GM19395 (cell line): Measurements from ENCODE around the gene ASGR1.

Experiments
- ATAC-seq: cut with Tn5 transposase; IDR thresholded peaks from one replicate; pipeline ENCODE4 v1.9.1; 2021; ENCODE audit warnings: mild to moderate bottlenecking, moderate library complexity; ENCODE audit not compliant: unreplicated experiment

Gene ASGR1, protein sequence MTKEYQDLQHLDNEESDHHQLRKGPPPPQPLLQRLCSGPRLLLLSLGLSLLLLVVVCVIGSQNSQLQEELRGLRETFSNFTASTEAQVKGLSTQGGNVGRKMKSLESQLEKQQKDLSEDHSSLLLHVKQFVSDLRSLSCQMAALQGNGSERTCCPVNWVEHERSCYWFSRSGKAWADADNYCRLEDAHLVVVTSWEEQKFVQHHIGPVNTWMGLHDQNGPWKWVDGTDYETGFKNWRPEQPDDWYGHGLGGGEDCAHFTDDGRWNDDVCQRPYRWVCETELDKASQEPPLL

DNA sequence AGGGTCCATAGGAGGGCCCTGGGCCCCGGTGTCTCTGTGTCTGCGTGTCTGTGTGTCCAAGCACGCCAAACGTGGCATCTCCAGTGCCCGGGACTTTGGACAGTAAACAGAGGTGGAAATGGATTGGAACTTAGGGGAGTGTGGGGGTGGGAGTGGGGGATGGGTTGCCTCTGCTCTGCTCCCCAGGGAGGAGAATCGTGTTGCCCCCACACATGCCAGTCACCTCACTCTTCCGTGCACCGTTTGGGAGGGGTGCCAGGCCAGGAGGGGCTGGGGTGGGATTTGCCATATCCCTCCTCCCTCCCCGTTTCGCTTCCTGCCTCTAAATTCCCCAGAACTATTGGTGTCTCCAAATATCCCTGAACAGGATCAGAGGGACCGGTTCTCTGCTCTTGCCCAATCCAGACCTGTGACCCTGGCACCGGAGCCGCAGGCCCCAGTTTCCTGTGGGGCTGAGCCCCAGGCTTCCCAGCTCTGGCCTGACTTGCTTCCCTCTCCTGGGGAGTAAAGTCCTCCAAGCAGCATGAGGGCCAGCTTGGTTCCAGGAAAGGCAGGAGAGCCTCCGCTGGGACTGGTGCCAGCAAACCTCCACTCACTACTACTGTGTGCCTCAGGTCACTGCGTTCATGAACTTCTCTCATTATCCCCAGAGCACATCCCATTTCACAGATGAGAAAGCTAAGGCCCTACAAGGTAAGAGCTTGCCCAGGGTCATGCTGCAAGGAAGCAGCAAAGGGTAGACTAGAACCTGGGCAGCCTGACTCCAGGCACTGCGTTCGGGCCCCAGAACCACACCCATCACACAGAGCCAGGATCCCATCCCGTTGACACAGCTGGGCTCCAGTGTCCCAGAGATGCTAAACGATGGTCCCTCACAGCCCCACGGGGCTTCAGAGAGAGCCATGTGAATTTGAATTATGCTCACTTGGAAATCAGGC lies at the start of gene ASGR1:
ASGR1 (minus strand) TSS at position 54 of the 938 bp plus-strand sequence. CDS start 807 bp downstream, outside the sequence.
- ATAC-seq, result no peak

DNA sequence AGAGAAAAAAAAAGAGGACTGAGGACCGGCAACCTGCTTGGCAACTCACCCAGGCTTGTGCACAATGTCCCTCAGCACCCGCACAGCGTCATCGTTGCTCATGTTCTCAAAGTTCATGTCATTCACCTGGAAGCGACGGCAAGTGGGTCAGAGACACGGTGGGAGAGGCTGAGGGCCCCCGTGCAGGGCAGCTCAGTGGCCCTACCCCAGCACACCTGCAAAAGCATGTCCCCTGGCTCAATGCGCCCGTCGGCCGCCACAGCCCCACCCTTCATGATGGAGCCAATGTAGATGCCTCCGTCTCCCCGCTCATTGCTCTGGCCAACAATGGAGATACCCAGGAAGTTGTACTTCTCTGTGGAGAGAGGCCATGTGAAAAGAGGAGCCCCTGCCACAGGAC lies 49.8 kb upstream of the ASGR1 start:
- ATAC-seq, result no peak

DNA sequence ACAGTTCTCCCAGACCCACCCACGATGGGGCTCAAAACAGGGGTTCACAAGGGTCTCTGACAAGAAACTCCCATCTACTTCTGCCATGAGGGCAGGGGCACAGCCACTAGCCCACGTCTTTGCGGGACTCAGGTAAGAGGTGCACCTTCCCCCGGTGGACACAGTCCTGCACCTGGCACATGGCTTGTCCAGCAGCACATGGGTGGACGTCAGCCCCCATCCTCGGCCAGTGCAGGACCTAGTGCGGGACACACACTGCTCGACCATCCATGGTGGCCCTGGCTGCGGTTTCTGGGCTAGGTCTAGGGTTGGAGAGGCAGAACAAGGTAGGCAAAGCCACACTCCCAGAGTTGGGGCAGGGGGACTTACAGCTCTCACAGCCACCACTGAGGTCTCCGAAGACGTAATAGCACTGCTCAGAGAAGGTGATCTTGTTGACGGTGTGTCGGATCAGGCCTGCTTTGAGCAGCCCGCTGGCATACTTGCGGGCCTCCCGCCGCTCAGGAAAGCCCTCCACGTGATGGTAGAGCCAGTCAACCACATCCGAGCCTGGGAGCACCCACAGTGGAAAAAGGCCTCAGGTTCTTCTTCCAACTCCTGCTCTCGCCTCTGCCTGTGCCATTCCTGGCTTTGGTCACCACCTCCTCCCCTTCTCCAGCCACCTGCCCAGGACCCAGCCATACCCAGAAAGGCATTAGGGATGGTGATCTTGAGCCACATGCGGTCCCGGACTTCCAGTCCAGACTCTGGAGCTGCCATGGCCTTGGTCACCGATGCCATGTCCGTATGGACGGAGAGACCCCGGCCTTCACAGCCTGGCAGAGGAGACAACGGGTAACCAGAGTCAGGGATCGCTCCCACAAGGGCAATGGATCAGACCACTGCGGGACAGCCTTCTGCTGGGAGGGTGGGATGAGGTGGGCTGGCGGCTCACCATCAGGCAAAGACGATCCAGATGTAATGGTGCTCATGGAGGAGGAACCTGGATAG lies 47.8 kb upstream of the ASGR1 start:
- ATAC-seq, result no peak

DNA sequence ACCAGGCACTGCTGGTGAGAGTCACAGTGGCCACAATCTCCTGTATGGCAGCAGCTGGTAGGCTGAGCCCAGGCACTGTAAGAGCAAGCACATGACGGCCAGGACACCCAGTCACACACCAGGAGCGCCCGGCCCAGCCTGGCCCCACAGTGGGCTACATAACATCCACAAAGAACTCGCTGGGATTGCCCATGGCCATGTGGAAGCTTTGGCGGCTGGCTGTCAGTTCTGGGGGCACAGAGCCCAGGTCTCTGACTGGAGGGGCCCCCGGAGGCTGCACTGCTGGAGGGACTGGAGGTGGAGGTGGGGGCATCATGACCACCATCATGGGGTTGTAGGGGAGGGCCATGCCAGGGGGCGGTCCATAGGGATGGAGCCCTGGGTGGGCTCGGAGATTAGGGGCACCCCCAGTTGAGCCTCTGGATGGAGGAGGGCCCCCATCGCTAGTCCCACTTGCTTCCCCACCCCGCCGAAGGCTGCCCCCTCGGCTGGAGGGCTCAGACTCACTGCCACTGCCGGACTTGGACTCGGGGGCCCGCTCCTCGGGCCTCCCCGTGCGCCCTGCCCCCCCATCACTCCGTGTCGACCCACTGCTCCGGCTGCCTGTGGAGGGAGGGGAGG lies 46.7 kb upstream of the ASGR1 start:
- ATAC-seq, result no peak

DNA sequence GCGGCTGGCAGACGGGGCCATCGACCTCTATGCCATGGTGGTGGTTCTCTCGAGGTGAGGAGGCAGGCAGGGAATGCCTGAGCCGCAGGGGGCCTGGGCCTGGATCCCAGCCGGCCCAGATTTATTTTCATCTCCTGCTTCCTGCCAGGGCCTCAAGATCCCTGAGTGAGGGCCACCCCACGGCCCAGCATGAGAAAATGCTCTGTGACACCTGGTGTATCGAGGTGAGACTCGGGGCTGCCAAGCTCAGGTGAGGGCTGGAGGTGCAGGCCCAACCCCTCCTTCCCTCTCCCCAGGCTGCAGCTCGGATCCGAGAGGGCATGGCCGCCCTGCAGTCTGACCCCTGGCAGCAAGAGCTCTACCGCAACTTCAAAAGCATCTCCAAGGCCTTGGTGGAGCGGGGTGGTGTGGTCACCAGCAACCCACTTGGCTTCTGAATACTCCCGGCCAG lies 45.5 kb upstream of the ASGR1 start:
- ATAC-seq, result no peak

DNA sequence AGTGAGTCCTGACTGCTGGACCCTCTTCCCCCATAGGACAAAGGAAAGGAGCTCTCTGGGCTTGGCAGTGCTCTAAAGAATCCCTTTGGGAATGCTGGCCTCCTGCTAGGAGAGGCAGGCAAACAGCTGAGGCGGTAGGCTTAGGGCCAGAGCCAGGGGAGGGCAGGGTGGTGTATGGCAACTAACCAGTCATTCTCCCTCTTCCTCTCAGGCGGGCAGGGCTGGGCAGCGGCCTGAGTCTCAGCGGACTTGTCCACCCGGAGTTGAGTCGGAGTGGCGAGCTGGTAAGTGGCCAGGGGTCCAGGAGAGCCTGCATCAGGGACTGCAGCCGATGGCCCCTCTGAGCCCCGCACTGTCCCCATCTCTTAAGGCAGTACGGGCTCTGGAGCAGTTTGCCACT lies 44.9 kb upstream of the ASGR1 start:
- no peak for ATAC-seq

DNA sequence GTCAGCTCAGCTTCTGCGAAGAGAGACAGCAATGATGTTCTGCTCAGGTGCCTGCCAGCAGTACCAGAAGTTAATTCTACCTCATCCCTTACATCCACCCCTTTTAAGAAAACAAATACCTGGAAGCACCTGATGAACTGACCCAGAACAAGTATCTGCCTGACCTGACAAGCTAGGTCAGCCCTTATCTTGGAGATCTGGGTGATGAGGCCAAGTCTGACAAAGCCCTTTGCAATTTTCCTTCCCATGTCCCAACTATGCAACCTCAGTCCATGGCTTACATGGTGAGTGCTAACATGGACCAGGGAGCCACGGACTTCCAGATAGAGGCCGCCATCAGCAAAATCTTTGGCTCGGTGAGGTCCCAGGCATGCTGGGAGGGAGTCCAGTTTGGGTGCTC lies 44.2 kb upstream of the ASGR1 start:
- no peak for ATAC-seq

DNA sequence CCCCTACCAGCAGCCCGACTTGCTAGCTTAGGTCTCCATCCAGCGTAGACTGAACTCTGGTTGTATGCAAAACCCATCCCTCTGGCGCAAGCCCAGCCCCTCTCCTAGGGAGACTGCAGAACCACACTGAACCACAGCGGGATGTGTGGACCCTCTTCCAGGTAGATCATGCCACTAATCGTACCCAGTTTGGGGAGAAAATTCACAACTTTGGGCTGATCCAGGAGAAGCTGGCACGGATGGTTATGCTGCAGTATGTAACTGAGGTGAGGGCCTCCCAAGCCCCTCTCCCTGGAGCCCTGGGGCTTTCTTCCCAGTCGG lies 43.8 kb upstream of the ASGR1 start:
- ATAC-seq, result no peak

DNA sequence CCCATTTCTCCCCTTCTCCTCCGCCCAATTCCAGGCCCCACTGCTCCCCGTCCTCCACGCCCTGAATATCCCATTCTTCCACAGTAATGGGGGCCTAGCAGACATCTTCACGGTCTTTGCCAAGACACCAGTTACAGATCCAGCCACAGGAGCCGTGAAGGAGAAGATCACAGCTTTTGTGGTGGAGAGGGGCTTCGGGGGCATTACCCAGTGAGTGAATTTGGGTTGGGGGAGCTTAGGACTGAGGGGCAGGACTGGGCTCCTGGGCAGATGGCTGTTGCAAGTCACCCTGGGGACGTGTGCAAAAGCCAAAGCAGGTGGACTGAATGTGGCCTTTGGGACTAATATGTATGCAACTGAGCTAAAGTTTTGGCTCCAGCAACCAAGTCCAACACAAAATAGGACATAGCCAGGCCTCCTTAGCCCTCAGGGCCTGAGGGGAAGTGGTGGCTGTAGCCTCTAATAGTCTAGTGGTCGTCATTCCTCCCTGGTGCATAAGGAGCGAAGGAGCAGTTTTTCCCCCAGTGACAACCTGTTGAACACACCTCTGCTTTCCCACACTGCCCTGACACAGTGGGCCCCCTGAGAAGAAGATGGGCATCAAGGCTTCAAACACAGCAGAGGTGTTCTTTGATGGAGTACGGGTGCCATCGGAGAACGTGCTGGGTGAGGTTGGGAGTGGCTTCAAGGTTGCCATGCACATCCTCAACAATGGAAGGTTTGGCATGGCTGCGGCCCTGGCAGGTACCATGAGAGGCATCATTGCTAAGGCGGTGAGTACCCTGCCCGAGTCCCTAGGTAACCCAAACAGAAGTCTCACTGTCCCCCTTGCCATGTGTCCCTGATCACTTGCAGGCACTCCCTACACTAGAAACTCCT lies 43.2 kb upstream of the ASGR1 start:
- no peak for ATAC-seq

DNA sequence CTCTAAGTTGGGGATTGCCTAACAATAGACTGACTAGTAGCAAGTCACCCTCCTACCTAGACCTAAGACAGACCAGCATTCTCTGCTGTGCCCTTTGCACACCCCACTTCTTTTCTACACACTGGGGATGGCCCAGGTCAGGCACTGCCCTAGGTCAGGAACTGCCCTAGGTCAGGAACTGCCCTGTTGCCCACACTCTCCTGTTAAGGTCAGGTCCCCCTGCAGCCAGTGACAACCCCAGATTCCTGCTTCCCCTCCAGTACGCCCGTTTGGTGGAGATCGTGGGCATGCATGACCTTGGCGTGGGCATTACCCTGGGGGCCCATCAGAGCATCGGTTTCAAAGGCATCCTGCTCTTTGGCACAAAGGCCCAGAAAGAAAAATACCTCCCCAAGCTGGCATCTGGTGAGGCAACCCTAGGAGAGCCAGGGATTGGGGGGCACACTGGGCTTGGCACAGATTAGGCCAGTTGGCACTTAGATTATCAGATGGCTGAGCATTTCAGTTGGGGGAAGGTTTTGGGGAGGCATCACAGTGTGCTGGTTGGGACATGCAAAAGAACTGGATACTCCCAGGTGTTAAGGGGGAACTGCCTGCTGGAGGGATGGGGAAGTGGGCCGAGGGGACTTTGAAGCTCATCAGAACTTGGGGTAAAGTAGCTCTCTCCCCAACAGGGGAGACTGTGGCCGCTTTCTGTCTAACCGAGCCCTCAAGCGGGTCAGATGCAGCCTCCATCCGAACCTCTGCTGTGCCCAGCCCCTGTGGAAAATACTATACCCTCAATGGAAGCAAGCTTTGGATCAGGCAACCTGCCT lies 42.3 kb upstream of the ASGR1 start:
- ATAC-seq, result no peak

DNA sequence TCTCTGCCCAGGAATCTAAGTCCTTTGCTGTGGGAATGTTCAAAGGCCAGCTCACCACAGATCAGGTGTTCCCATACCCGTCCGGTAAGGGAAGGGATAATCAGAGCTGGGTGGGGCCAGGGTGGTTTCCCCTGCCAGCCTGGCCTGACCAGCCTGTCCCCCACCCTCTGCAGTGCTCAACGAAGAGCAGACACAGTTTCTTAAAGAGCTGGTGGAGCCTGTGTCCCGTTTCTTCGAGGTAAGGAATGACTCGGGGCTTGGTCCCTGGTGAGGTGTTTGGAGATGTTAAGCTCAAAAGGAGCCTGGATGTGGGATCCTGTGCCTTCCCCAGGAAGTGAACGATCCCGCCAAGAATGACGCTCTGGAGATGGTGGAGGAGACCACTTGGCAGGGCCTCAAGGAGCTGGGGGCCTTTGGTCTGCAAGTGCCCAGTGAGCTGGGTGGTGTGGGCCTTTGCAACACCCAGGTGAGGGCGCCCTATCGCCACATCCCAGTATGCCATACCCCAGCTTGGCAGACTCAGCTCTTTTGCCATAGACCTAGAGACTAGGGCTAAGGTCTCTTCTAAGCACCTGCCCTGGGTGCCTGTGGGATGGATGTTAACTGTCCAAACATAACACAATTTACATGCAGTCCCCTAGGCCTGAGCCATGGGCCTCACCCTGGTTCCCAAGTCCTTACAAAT lies 41.6 kb upstream of the ASGR1 start:
- ATAC-seq, result no peak

DNA sequence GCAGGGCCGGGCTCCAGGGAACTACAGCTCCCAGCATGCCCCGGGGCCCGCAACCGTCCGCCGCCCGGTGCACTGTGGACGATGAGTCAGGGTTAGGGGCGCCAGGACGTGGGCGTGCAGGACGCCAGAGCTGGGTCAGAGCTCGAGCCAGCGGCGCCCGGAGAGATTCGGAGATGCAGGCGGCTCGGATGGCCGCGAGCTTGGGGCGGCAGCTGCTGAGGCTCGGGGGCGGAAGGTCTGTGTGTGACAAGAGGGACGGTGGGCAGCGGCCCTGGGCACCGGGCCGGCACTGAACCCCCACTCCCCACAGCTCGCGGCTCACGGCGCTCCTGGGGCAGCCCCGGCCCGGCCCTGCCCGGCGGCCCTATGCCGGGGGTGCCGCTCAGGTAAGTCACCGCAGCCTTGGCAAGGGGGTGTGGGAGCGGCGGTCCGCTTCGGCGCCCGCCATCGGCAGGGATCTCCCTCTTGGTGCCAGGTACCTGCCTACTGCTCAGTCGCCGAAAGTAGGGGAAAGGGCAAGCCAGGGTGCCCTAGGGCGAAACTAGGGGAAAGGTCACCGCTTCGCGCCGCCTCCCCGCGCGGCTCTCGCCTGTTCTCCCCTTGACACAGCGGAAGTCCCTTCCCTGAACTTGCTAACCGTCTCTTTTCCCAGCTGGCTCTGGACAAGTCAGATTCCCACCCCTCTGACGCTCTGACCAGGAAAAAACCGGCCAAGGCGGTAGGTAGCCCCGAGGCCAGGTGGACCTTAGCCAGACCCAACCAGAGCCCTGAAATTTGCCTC lies 40.8 kb upstream of the ASGR1 start, which contains the start of the genes ACADVL and DLG4:
ACADVL (plus strand) TSS at position 127 of the 781 bp plus-strand sequence; CDS start at position 174, 47 bp downstream.
DLG4 (minus strand) TSS at position 25 of the 781 bp plus-strand sequence.
- ATAC-seq, result peak; percentile 59

DNA sequence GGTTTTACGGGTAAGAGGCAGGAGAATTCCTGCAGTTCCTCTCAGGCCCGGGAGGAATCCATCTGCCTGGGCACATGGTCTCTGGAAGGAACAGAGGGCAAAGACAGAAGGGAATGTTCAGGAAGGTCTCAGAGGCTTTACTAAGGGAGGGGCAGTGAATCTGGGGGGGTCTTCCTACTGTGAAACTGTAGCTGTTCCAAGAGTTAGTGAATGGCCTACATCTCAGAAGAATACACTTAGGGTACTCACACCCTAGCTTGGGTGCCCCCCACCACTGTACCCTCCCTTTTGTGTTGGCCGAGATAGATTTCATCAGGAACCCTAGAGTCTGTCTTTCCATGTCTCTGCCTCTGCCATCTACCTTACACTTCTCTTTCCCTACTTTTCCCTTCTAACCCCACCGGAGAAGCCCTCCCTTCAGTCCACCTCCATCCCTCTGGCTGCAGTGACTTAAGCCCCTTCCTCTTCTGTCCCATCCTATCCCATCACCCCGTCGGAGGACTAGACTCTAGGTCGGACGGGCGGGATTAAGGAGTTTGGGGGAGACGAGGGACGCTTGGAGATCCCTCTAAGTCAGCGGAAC lies 40.1 kb upstream of the ASGR1 start:
- no peak for ATAC-seq

DNA sequence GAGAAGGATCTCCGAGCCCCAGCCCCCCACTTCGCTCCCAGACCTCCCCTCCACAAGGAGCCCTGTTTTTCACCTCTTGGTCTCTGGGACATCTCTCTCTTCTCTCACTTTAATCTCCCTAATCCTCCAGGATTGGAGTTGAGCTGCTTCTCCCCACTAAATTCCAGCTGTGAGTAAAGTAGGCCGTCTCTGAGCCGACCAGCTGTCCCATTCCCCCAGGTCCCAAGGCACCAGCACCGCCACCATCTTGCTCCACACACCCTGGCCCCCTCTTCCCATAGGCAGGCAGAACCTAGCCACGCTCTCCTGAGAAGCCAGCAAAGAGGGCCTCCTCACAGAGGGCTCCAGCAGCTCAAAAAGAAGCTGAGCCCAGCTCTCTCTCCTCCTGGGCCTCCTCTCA lies 39.6 kb upstream of the ASGR1 start:
- ATAC-seq, result no peak

DNA sequence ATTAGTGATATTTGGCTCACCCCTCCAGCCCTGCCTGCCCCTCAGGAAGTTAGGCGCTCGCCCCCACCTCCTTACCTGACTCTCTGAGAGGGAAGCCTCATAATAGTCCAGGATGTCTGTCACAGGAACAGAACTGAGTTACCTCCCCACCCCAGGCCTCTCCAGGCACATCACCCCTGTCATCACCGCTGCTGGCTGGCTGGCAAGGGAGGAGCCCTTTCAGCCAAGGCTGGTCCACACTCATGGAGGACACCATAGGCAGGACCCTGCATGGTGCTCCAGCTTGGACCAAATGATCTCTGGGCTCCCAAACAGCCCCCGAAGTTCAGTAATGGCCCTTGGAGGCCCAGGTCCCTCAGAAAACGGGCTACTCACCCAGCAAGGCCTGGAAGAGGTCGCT lies 39.0 kb upstream of the ASGR1 start:
- no peak for ATAC-seq

DNA sequence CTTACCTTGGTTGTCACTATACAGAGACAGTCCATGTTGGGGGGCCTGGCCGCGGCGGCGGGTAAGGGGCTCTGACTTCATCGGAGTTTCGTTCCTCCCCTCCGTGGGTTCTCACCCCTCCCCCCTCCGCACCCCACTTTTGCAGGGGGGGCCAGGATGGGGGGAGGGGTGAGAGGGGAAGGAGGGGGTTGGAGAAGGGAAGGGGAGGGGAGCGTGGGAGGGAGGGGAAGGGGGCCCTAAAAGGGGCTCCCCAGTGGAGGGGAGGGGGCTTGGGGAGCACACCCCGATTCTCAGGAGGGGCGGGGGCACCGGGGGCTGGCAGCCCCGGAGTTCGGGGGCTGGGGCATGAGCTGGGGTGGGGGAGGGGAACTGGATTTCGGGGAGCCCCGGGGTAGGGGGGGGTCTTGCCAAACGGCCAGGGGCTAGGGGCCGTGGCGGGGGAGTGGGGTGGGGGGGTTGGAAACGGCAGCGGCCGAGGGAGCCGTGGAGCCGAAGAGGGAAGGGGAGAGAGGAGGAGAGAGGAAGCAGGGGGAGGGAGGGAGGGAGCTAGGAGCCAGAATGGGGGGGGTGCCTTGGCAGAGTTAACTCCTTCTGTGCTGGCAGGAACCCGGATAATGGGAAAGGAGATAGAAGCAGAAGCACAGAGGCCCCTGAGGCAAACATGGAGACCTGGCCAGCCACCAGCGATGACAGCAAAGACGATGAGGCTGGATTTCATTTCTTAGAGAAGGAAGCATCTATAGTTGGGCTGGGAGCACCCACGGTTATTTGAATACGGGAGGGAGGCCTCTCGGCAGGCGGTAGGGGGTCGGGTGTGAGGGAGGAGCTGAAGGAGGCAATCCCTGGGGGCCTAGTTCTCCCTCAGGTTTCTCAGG lies 38.2 kb upstream of the ASGR1 start:
- ATAC-seq, result no peak
